Psoas muscle (tissue), 8 donors: ENCODE data around the gene TXK. TPM values are rescaled to one million over a fixed set of nuclear protein-coding genes. Genes with fewer than 3 reads are reported as not detected.

ENCODE experiments used
- ATAC-seq, 4 donors: fragments of 200-7000 bp; cut with Tn5 transposase; one replicate each; pipeline ENCODE4 v1.9.1; 2020; ENCODE audit warnings: moderate library complexity in 3 of 4, mild to moderate bottlenecking in 2 of 4
- DNase-seq, 2 donors: peaks; one replicate each; pipeline ENCODE4 v3.0.0-alpha.2; 2020
- H3K27ac ChIP-seq: fragments of 200-600 bp; one replicate; pipeline ENCODE4 v1.8.0; 2022
- H3K27me3 ChIP-seq, 3 donors: fragments of 200-600 bp in 1 of 3; one replicate each; pipeline versions ENCODE4 v1.6.1 to v1.8.0; 2013 to 2022; ENCODE audit warnings: low read length in 2 of 3, mild to moderate bottlenecking in 2 of 3, moderate library complexity in 1 of 3; ENCODE audit not compliant: insufficient read depth in 3 of 3
- H3K36me3 ChIP-seq, 2 donors: fragments of 200-600 bp in 1 of 2; one replicate each; pipeline versions ENCODE4 v1.6.1 to v1.8.0; 2013 to 2022; ENCODE audit warnings: low read depth in 1 of 2, mild to moderate bottlenecking in 1 of 2, moderate library complexity in 1 of 2; ENCODE audit not compliant: insufficient read depth in 1 of 2
- H3K4me1 ChIP-seq: fragments of 200-600 bp; one replicate; pipeline ENCODE4 v1.8.0; 2022
- H3K4me3 ChIP-seq: fragments of 200-600 bp; one replicate; pipeline ENCODE4 v1.8.0; 2022; ENCODE audit warnings: mild to moderate bottlenecking
- H3K9me3 ChIP-seq: fragments of 200-600 bp; one replicate; pipeline ENCODE4 v1.8.0; 2022
- CTCF ChIP-seq: fragments of 200-600 bp; IDR thresholded peaks from one replicate; pipeline ENCODE4 v1.8.0; 2022; ENCODE audit warnings: antibody characterized with exemption
- whole genome bisulfite sequencing, 3 donors: extraction: QIAGEN DNeasy Blood & Tissue Kit; methylation state at CpG; one replicate each; pipeline versions ENCODE4 v1.1.6 to v1.1.7; 2013; 5-methylcytosine and 5-hydroxymethylcytosine counted together
- intact Hi-C, 2 donors: fragments of 100-400 bp; cut with DNase I; formaldehyde crosslinking; loops; one replicate each; pipeline versions ENCODE4 v1.11.0 to v1.14.2; 2022
- polyA plus RNA-seq, 3 donors: library from polyadenylated mRNA; stranded (reverse); fragments of 200-250 nt; gene quantifications; one replicate each; pipeline ENCODE4 v1.2.3, GENCODE V29; 2013
- total RNA-seq, 4 donors: library from RNA; stranded (reverse); fragmentation: NEBNext Ultra II Directional in 2 of 4; extraction: Animal tissue kit (Norgen Biotek cat#: 25700) in 2 of 4; gene quantifications; one replicate each; pipeline versions ENCODE4 v1.2.1 to v1.2.4, GENCODE V29; 2021 to 2023
- donor health status: healthy with polysubstance abuse.
- donor health status: DM: no; HTN: no; CAD: no; lungs with moderate emphysema.
- donor health status: Bipolar disorder and iron deficiency.
- donor health status: healthy.
- donor health status: DM: yes; HTN: yes; CAD: no.
- donor health status: DM: no; HTN: no; CAD: no.
- donor health status: DM: no; HTN: no; CAD: no.
- donor health status: DM: yes; HTN: yes; CAD: no.

TXK gene
- total and polyA plus RNA-seq, 7 donors: 0.07 to 0.52 (median 0.21) TPM; not detected in 1

GRCh38 chr4:48064349-48064748, 69.7 kb downstream of the TXK start:
- no peak for ATAC-seq
- Histone ChIP-seq H3K9me3 (peaks cover 3% of the 10 kb centered on the region), H3K4me1 (no peaks in the 10 kb centered on the region), H3K27me3 (no peaks in the 10 kb centered on the region), H3K36me3 (no peaks in the 10 kb centered on the region), H3K4me3 (no peak overlapping the region), H3K27ac (no peak overlapping the region)
- DNase-seq: no peak
- intact Hi-C loops: no loop called here
- TF ChIP-seq CTCF: no peak
- 76 to 87% (median 82%) methylated on average over 3 of the region's 3 CpGs for WGBS, 3 donors

GRCh38 chr4:48058617-48059530, 75.2 kb downstream of the TXK start:
- no peak overlapping the region for H3K27ac ChIP-seq
- no peaks in the 10 kb centered on the region for H3K36me3 ChIP-seq
- peaks cover 3% of the 10 kb centered on the region for H3K9me3 ChIP-seq
- intact Hi-C loops: no loop called here
- H3K4me3 ChIP-seq: no peak overlapping the region
- ATAC-seq (no peak), DNase-seq (no peak)
- H3K27me3 ChIP-seq: no peaks in the 10 kb centered on the region
- no peak for TF ChIP-seq CTCF
- WGBS, 3 donors: 77 to 85% (median 82%) methylated on average over 5 of the region's 5 CpGs
- H3K4me1 ChIP-seq: no peaks in the 10 kb centered on the region

DNA sequence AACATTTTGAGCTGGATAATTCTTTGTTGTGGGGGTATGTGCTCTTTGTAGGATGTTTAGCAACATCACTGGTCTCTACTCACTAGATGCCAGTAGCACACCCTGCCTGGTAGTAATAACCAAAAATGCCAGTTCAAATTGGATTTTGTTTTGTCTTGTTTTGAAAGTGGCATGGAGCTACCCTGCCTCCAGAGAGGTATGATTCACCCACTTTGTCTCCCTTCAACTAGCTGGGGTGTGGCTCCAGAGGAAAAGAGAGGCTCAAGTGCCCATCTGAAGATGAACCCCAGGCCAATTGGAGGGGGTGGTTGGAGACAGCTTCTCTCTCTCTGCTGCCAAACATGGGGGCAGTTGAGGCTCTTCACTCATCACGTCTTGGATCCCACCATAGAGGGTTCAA, 83.0 kb downstream of the TXK start:
- intact Hi-C loops: no loop called here
- 75 to 92% (median 89%) methylated on average over 1 of the region's 1 CpG for WGBS, 3 donors
- H3K36me3 ChIP-seq: no peaks in the 10 kb centered on the region
- no peak for TF ChIP-seq CTCF
- ATAC-seq (no peak), DNase-seq (no peak)
- H3K4me1 ChIP-seq: peaks cover 18% of the 10 kb centered on the region
- H3K27ac ChIP-seq: no peak overlapping the region
- H3K4me3 ChIP-seq: no peak overlapping the region
- no peaks in the 10 kb centered on the region for H3K9me3 ChIP-seq
- H3K27me3 ChIP-seq: no peaks in the 10 kb centered on the region

- Histone ChIP-seq H3K27ac (no peak overlapping the region), H3K4me1 (peaks cover 18% of the 10 kb centered on the region), H3K27me3 (no peaks in the 10 kb centered on the region), H3K36me3 (no peaks in the 10 kb centered on the region), H3K4me3 (no peak overlapping the region), H3K9me3 (no peaks in the 10 kb centered on the region)
- DNase-seq (no peak), ATAC-seq (no peak)
- intact Hi-C loops: no loop called here
- TF ChIP-seq CTCF: no peak
- 82 to 91% (median 83%) methylated on average over 8 of the region's 8 CpGs for WGBS, 3 donors
Measured at GRCh38 chr4:48049483-48049882, 84.6 kb downstream of the TXK start.
